PC-9 (cell line): Measurements from ENCODE around the gene AOAH.

Experiments used
- EZH2 ChIP-seq: fragments of 200-600 bp; sonication (generic); IDR thresholded peaks from 2 replicates; pipeline ENCODE4 v1.8.0; 2017; ENCODE audit warnings: antibody characterized with exemption, low read depth
- TF ChIP-seq, protein P1 (sequence below): fragments of 200-600 bp; sonication (generic); conservative IDR thresholded peaks from 2 replicates; pipeline ENCODE4 v1.6.1; 2017; ENCODE audit warnings: mixed run types, antibody characterized with exemption, mild to moderate bottlenecking, moderate library complexity

DNA sequence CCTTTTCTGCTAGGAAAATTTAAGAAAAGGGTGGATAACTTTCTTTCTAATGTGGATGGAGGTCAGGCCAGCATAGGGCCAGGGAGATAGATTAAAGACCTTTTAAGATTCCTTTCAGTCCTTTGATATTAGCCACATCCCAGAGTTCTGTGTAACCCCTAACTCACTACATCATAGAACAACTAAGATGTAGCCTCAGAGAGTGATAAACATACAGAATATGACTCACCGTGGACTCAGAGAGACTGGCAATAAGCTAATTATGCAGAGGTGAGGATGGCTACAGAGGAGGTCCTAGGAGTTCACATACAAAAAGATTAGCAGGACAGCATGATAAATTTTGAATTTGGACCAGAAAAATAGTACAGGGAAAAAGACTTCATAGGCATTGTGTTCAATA, 141.0 kb downstream of the AOAH start:
- TF ChIP-seq, protein P1, sequence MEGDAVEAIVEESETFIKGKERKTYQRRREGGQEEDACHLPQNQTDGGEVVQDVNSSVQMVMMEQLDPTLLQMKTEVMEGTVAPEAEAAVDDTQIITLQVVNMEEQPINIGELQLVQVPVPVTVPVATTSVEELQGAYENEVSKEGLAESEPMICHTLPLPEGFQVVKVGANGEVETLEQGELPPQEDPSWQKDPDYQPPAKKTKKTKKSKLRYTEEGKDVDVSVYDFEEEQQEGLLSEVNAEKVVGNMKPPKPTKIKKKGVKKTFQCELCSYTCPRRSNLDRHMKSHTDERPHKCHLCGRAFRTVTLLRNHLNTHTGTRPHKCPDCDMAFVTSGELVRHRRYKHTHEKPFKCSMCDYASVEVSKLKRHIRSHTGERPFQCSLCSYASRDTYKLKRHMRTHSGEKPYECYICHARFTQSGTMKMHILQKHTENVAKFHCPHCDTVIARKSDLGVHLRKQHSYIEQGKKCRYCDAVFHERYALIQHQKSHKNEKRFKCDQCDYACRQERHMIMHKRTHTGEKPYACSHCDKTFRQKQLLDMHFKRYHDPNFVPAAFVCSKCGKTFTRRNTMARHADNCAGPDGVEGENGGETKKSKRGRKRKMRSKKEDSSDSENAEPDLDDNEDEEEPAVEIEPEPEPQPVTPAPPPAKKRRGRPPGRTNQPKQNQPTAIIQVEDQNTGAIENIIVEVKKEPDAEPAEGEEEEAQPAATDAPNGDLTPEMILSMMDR: no peak
- no peak for TF ChIP-seq EZH2
